Glutamatergic neuron (in vitro differentiated cells): Measurements from ENCODE around the gene LILRB5. TPM values are rescaled to one million over a fixed set of nuclear protein-coding genes. Genes with fewer than 3 reads are reported as not detected.
A peak's percentile ranks its signal among the peaks of the same experiment; 100 is the strongest.

ENCODE experiments used
- DNase-seq: peaks from one replicate; pipeline ENCODE4 v3.0.0; 2022
- H3K27ac Mint-ChIP-seq: one replicate; pipeline ENCODE4 v1.8.0; 2020; ENCODE audit warnings: mild to moderate bottlenecking, mixed read lengths, inconsistent platforms; ENCODE audit not compliant: unreplicated experiment
- H3K27me3 Mint-ChIP-seq: one replicate; pipeline ENCODE4 v1.8.0; 2020; ENCODE audit warnings: mild to moderate bottlenecking, moderate library complexity, mixed read lengths, inconsistent platforms; ENCODE audit not compliant: unreplicated experiment
- H3K36me3 Mint-ChIP-seq: one replicate; pipeline ENCODE4 v1.8.0; 2020; ENCODE audit warnings: mild to moderate bottlenecking, mixed read lengths, inconsistent platforms; ENCODE audit not compliant: unreplicated experiment
- H3K4me1 Mint-ChIP-seq: one replicate; pipeline ENCODE4 v1.8.0; 2020; ENCODE audit warnings: mild to moderate bottlenecking, low read depth, mixed read lengths, inconsistent platforms; ENCODE audit not compliant: unreplicated experiment
- H3K4me3 Mint-ChIP-seq: one replicate; pipeline ENCODE4 v1.8.0; 2020; ENCODE audit warnings: mild to moderate bottlenecking, mixed read lengths, inconsistent platforms; ENCODE audit not compliant: unreplicated experiment
- H3K9me3 Mint-ChIP-seq: one replicate; pipeline ENCODE4 v1.8.0; 2020; ENCODE audit warnings: mild to moderate bottlenecking, moderate library complexity, mixed read lengths, inconsistent platforms; ENCODE audit not compliant: unreplicated experiment
- microRNA-seq: library from miRNA; unstranded; fragments of <30 nt; microRNA quantifications from one replicate; pipeline ENCODE4, GENCODE V29; 2020; ENCODE audit not compliant: unreplicated experiment
- total RNA-seq: library from RNA; stranded (reverse); fragmentation: NEBNext Ultra II Directional; extraction: Animal tissue kit (Norgen Biotek cat#: 25700); gene quantifications from one replicate; pipeline ENCODE4 v1.2.1, GENCODE V29; 2021; ENCODE audit not compliant: unreplicated experiment
- TF ChIP-seq, protein P1 (sequence below): fragments of 200-600 bp; sonication (generic); IDR thresholded peaks from one replicate; pipeline ENCODE4 v1.5.0; 2021; ENCODE audit not compliant: partially characterized antibody, unreplicated experiment

LILRB5 gene
- total RNA-seq, 1 donor from 2014 or later: 0.17 TPM

DNA sequence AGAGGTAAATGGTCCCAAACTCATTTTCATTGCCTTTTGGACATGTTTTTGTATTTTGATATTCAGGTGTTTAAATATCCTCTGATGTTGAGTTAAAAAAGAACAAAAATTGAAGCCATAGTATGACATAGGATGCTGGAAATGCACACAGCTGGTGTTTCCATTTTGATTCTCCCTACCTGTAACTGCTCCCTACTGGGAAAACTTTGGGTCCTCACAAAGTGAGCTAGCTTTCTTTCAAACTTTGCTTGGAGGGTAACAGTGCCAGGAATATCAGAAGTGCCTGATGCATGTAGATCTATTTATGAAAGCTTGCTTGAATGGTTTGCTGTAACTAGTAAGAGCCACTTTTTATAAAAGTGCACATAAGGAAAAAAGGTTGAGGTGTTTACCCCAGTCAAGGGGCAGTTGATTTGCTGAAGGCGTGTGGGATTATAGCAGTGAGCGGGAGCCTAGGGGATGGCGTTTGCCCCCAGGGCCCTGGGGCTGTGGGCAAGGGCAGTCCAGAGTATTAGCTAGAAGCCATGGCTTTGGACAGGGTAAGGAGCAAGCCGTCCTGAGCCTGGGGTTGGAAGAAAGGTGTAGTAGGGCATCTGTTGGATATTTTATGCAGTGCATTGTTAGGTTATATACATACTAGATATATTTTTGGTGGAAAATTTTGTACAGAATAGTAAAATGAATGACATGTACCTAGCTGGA lies 52.2 kb downstream of the LILRB5 start:
- TF ChIP-seq, protein P1, sequence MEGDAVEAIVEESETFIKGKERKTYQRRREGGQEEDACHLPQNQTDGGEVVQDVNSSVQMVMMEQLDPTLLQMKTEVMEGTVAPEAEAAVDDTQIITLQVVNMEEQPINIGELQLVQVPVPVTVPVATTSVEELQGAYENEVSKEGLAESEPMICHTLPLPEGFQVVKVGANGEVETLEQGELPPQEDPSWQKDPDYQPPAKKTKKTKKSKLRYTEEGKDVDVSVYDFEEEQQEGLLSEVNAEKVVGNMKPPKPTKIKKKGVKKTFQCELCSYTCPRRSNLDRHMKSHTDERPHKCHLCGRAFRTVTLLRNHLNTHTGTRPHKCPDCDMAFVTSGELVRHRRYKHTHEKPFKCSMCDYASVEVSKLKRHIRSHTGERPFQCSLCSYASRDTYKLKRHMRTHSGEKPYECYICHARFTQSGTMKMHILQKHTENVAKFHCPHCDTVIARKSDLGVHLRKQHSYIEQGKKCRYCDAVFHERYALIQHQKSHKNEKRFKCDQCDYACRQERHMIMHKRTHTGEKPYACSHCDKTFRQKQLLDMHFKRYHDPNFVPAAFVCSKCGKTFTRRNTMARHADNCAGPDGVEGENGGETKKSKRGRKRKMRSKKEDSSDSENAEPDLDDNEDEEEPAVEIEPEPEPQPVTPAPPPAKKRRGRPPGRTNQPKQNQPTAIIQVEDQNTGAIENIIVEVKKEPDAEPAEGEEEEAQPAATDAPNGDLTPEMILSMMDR: no peak
- Mint-ChIP-seq H3K4me1 (peaks cover 18% of the 10 kb centered on the region), H3K4me3 (no peak overlapping the region), H3K36me3 (peaks cover 8% of the 10 kb centered on the region), H3K9me3 (peaks cover 10% of the 10 kb centered on the region), H3K27ac (peak overlapping the region; percentile 31), H3K27me3 (peaks cover 6% of the 10 kb centered on the region)
- no peak for DNase-seq

DNA sequence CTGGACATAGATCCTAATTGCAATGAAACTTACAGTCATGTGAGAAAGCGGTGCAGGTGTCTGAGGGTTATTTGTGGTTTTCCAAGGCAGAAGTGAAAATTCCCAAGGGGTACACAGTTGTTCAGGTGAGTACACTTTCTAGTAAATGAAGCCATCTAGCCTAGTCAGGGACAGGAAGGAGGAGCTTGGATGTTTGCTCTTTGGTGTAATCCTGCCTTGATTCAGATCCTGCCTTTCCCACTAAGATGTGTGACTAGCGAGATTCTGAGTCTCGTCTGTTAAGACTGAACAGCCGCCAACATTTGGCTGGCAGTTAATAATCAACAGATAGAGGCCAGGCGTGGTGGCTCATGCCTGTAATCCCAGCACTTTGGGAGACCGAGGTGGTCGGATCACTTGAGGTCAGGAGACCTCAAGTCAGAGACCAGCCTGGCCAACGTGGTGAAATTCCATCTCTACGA lies 53.9 kb downstream of the LILRB5 start:
- peaks cover 13% of the 10 kb centered on the region for H3K4me1 Mint-ChIP-seq
- H3K36me3 Mint-ChIP-seq: peaks cover 5% of the 10 kb centered on the region
- peak overlapping the region; percentile 62 for H3K27ac Mint-ChIP-seq

DNA sequence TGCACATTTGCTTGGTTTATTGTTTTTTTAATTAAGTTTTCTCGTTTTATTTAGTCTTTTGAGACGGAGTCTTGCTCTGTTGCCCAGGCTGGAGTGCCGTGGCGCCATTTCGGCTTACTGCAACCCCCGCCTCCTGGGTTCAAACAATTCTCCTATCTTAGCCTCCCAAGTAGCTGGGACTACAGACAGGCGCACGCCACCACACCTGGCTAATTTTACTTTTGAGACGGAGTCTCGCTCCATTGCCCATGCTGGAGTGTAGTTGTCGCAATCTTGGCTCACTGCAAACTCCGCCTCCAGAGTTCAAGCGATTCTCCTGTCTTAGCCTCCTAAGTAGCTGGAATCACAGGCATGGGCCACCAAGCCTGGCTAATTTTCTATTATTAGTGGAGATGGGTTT lies 55.1 kb downstream of the LILRB5 start:
- H3K27me3 Mint-ChIP-seq: peaks cover 8% of the 10 kb centered on the region

More for the DNA sequence above, 53.9 kb downstream of the LILRB5 start:
- TF ChIP-seq, protein P1: no peak
- DNase-seq: no peak
- Mint-ChIP-seq H3K4me3 (peak overlapping the region; percentile 98), H3K27me3 (peaks cover 8% of the 10 kb centered on the region), H3K9me3 (peaks cover 10% of the 10 kb centered on the region)

GRCh38 chr19:54201172-54201701 lies 55.8 kb downstream of the LILRB5 start:
- peaks cover 10% of the 10 kb centered on the region for H3K4me1 Mint-ChIP-seq
- H3K27ac Mint-ChIP-seq: peak overlapping the region; percentile 97
- H3K27me3 Mint-ChIP-seq: peaks cover 8% of the 10 kb centered on the region
- TF ChIP-seq, protein P1: no peak
- no peaks in the 10 kb centered on the region for H3K36me3 Mint-ChIP-seq
- DNase-seq: no peak
- H3K9me3 Mint-ChIP-seq: peaks cover 6% of the 10 kb centered on the region
- peak overlapping the region; percentile 98 for H3K4me3 Mint-ChIP-seq

More for the DNA sequence above, 55.1 kb downstream of the LILRB5 start:
- H3K4me3 Mint-ChIP-seq: peak overlapping the region; percentile 98
- H3K9me3 Mint-ChIP-seq: peaks cover 6% of the 10 kb centered on the region
- no peaks in the 10 kb centered on the region for H3K36me3 Mint-ChIP-seq
- TF ChIP-seq, protein P1: no peak
- peak overlapping the region; percentile 97 for H3K27ac Mint-ChIP-seq
- no peak for DNase-seq
- peaks cover 10% of the 10 kb centered on the region for H3K4me1 Mint-ChIP-seq

Small RNAs within 50 kb of the gene (microRNA-seq; reads per million reads assigned to microRNA genes)
- gene MIR4752: not detected

Other genes starting within 250 kb of the LILRB5 start
- not detected for gene VSTM1, start 193.4 kb downstream of the LILRB5 start, total RNA-seq
- not detected for gene TARM1, start 175.9 kb downstream of the LILRB5 start, total RNA-seq
- not detected for gene OSCAR, start 156.5 kb downstream of the LILRB5 start, total RNA-seq
- gene NDUFA3, start 154.4 kb downstream of the LILRB5 start, total RNA-seq: 143 TPM
- gene TFPT, start 141.6 kb downstream of the LILRB5 start, total RNA-seq: 21.9 TPM
- 55.5 TPM for gene PRPF31, start 141.5 kb downstream of the LILRB5 start, total RNA-seq
- gene CNOT3, start 119.5 kb downstream of the LILRB5 start, total RNA-seq: 56.9 TPM
- gene LENG1, start 97.6 kb downstream of the LILRB5 start, total RNA-seq: 3.7 TPM
- gene TMC4, start 84.1 kb downstream of the LILRB5 start, total RNA-seq: not detected
- 62.0 TPM for gene MBOAT7, start 67.7 kb downstream of the LILRB5 start, total RNA-seq
- 44.8 TPM for gene TSEN34, start 66.0 kb downstream of the LILRB5 start, total RNA-seq
- 557 TPM for gene RPS9, start 56.4 kb downstream of the LILRB5 start, total RNA-seq
- not detected for gene LILRB3, start 34.3 kb downstream of the LILRB5 start, total RNA-seq
- not detected for gene LILRA6, start 14.5 kb downstream of the LILRB5 start, total RNA-seq
- 0.54 TPM for gene LILRB2, start 23.8 kb upstream of the LILRB5 start, total RNA-seq
- gene LILRA5, start 55.9 kb upstream of the LILRB5 start, total RNA-seq: not detected
- gene LILRA4, start 81.9 kb upstream of the LILRB5 start, total RNA-seq: not detected
- gene LAIR1, start 107.7 kb upstream of the LILRB5 start, total RNA-seq: not detected
- gene TTYH1, start 158.2 kb upstream of the LILRB5 start, total RNA-seq: 2.9 TPM
- 278 TPM for gene LENG8, start 191.9 kb upstream of the LILRB5 start, total RNA-seq
- gene LENG9, start 206.5 kb upstream of the LILRB5 start, total RNA-seq: 4.7 TPM
- not detected for gene CDC42EP5, start 216.0 kb upstream of the LILRB5 start, total RNA-seq
- gene LAIR2, start 245.6 kb upstream of the LILRB5 start, total RNA-seq: not detected